GM23338 (cell line): ENCODE results near the gene HHATL.

Source experiments
- CREB1 ChIP-seq: fragments of 250-450 bp; sonication (Bioruptor Pico); IDR thresholded peaks from 2 replicates; pipeline ENCODE4 v1.5.0; 2020; ENCODE audit warnings: low read depth, mild to moderate bottlenecking, moderate library complexity
- CTCF ChIP-seq, 2 experiments: fragments of 200-600 bp in 1 of 2; sonication (generic) in 1 of 2; conservative IDR thresholded peaks; 2 replicates each; pipeline versions ENCODE4 v1.5.1 to v1.6.1; 2016 to 2017; ENCODE audit warnings: antibody characterized with exemption in 2 of 2, low read depth in 2 of 2, mild to moderate bottlenecking in 2 of 2, moderate library complexity in 1 of 2
- EZH2 ChIP-seq: fragments of 200-600 bp; sonication (generic); IDR thresholded peaks from one replicate; pipeline ENCODE4 v1.8.0; 2017; ENCODE audit warnings: antibody characterized with exemption, mild to moderate bottlenecking, low read depth; ENCODE audit not compliant: unreplicated experiment
- EZH2phosphoT487 ChIP-seq: fragments of 200-600 bp; sonication (generic); IDR thresholded peaks from one replicate; pipeline ENCODE4 v1.8.1; 2018; ENCODE audit warnings: antibody characterized with exemption; ENCODE audit not compliant: unreplicated experiment
- NANOG ChIP-seq: IDR thresholded peaks from 2 replicates; pipeline ENCODE4 v1.6.1; 2016; ENCODE audit warnings: antibody characterized with exemption, borderline replicate concordance
- POLR2AphosphoS5 ChIP-seq: IDR thresholded peaks from 2 replicates; pipeline ENCODE4 v1.6.1; 2016; ENCODE audit warnings: antibody characterized with exemption, low read depth
- REST ChIP-seq: IDR thresholded peaks from one replicate; pipeline ENCODE4 v1.6.1; 2018; ENCODE audit warnings: antibody characterized with exemption; ENCODE audit not compliant: unreplicated experiment
- STAT1 ChIP-seq: IDR thresholded peaks from one replicate; pipeline ENCODE4 v1.6.1; 2016; ENCODE audit warnings: antibody characterized with exemption; ENCODE audit not compliant: unreplicated experiment
- ZNF114 ChIP-seq: fragments of 250-450 bp; sonication (Bioruptor Pico); IDR thresholded peaks from 2 replicates; pipeline ENCODE4 v1.5.0; 2020; ENCODE audit warnings: mild to moderate bottlenecking, moderate library complexity
- ZNF331 ChIP-seq: fragments of 250-450 bp; sonication (Bioruptor Pico); IDR thresholded peaks from 2 replicates; pipeline ENCODE4 v1.5.0; 2020; ENCODE audit warnings: low read depth, mild to moderate bottlenecking, moderate library complexity
- ZNF462 ChIP-seq: fragments of 250-450 bp; sonication (Bioruptor Pico); IDR thresholded peaks from 2 replicates; pipeline ENCODE4 v1.5.0; 2020; ENCODE audit warnings: mild to moderate bottlenecking, moderate library complexity
- TF ChIP-seq, protein P1 (sequence below): IDR thresholded peaks from 2 replicates; pipeline ENCODE4 v1.6.1; 2016; ENCODE audit warnings: antibody characterized with exemption

DNA sequence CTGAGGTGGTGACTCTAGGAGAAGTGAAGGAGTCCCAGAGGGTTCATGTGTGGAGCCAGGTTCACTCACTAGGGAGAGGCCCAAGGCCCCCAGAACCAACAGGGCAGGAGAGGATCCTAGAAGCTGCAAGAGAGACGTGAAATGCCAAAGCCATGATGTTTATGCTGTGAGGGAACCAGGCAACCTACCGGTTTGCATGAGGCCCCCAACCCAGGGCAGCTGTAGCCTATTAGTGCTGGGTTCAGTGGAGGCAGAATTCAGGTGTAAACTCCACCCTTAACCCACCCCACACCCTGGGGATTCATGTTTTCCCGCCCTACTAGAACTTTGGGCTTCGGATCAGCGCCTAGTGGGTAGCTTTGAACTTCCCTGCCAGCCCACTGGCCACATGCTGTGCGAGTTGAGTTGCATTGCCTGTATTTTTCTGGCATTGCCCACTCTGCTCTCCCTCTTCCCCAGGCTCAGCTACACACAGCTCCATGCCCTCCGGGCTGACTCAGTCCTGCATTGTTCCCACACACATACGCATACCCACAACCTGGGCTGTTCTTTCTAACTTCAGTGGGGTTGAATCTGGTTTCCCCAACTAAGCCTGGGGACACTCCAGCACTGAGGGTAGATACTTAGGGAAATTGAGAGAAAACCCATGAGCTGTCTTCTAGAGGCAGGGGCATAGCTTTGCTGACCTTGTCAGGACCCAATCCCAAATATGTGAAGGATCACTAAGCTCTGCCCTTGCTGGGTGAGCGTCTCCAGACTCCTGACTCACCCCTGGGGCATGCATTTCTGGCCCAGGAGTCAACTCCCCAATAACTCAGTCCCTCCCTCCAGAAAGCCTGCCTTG is 51.1 kb downstream of the HHATL start:
- TF ChIP-seq POLR2AphosphoS5 (no peak), CTCF (conservative IDR thresholded peaks at IDR 0.05; ENCODE audit: low read depth in 2 of 2) (no peak), EZH2 (no peak), CREB1 (CRISPR knock-in tag) (no peak), NANOG (no peak), REST (no peak), EZH2phosphoT487 (no peak), STAT1 (no peak), ZNF462 (no peak), ZNF331 (CRISPR knock-in tag) (no peak), ZNF114 (CRISPR knock-in tag) (no peak)
- TF ChIP-seq, protein P1, sequence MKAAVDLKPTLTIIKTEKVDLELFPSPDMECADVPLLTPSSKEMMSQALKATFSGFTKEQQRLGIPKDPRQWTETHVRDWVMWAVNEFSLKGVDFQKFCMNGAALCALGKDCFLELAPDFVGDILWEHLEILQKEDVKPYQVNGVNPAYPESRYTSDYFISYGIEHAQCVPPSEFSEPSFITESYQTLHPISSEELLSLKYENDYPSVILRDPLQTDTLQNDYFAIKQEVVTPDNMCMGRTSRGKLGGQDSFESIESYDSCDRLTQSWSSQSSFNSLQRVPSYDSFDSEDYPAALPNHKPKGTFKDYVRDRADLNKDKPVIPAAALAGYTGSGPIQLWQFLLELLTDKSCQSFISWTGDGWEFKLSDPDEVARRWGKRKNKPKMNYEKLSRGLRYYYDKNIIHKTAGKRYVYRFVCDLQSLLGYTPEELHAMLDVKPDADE: no peak
